Measurements from ENCODE around the gene SLC1A3.

DNA sequence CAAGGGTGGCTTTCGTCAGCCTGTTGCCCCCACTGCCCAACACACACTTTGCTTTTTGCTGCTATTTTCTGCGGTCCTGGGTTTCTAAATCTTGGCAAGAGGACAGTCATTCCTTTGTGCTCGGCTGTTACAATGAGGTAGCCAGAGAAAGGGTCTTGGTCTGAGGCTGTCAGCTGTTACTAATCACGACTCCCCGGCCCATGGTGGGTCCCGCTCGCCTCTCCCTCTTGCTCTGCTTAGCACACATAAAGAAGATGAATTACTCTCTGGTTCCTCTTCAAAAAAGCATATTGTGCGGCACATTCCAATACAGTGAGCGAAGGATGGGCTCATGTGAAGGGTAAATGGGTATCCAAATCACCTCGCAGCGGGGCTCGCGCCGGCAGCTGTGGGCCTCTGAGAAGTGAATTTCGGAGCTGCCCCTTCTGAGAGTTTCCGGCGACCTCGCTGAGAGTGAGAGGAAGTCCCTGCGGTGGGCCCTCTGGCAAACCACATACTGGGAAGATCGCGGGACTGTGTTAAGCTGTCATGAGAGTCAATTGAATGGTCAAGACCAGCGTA, 56.0 kb downstream of the SLC1A3 start:
- TF ChIP-seq POLR2A (IDR thresholded peaks at IDR 0.05) (no peak), CTCF (IDR thresholded peaks at IDR 0.05) (no peak)

Data from body of pancreas (tissue), 4 donors.